Trophoblast cell (in vitro differentiated cells and primary cell): ENCODE data around the gene NTM.

ENCODE experiments used
- DNase-seq, 2 donors: peaks; one replicate each; pipeline ENCODE4 v3.0.0-alpha.2; 2016
- H2AFZ ChIP-seq: 2 replicates; pipeline ENCODE4 v1.6.1; 2013; ENCODE audit warnings: low read length, moderate library complexity, mild to moderate bottlenecking; ENCODE audit not compliant: insufficient read depth, poor library complexity
- H2AK5ac ChIP-seq: 2 replicates; pipeline ENCODE4 v1.6.1; 2013; ENCODE audit warnings: mild to moderate bottlenecking, low read length
- H2BK120ac ChIP-seq: 2 replicates; pipeline ENCODE4 v1.6.1; 2013; ENCODE audit warnings: low read length, mild to moderate bottlenecking, moderate library complexity; ENCODE audit not compliant: insufficient read depth, poor library complexity
- H2BK12ac ChIP-seq: 2 replicates; pipeline ENCODE4 v1.6.1; 2013; ENCODE audit warnings: mild to moderate bottlenecking, low read length, moderate library complexity
- H2BK5ac ChIP-seq: 2 replicates; pipeline ENCODE4 v1.6.1; 2013; ENCODE audit warnings: low read length, low read depth, moderate library complexity, mild to moderate bottlenecking; ENCODE audit not compliant: poor library complexity
- H3K14ac ChIP-seq: 2 replicates; pipeline ENCODE4 v1.6.1; 2013; ENCODE audit warnings: mild to moderate bottlenecking, low read length
- H3K18ac ChIP-seq: 2 replicates; pipeline ENCODE4 v1.6.1; 2013; ENCODE audit warnings: mild to moderate bottlenecking, low read length
- H3K23ac ChIP-seq: 2 replicates; pipeline ENCODE4 v1.6.1; 2013; ENCODE audit warnings: low read length
- H3K27ac ChIP-seq: 2 replicates; pipeline ENCODE4 v1.5.1; 2013; ENCODE audit warnings: low read depth, mild to moderate bottlenecking, inconsistent platforms, low read length, moderate library complexity
- H3K27me3 ChIP-seq: 2 replicates; pipeline ENCODE4 v1.6.1; 2013; ENCODE audit warnings: inconsistent platforms, mild to moderate bottlenecking, low read length, moderate library complexity; ENCODE audit not compliant: insufficient read depth
- H3K36me3 ChIP-seq, 2 experiments: 1 replicate in 1 of 2; 2 replicates in 1 of 2; pipeline ENCODE4 v1.6.1; 2013; ENCODE audit warnings: low read length in 2 of 2, mild to moderate bottlenecking in 2 of 2, moderate library complexity in 1 of 2; ENCODE audit not compliant: insufficient read depth in 2 of 2, control insufficient read depth in 1 of 2
- H3K4ac ChIP-seq: 2 replicates; pipeline ENCODE4 v1.6.1; 2013; ENCODE audit warnings: low read depth, mild to moderate bottlenecking, low read length, moderate library complexity
- H3K4me1 ChIP-seq, 2 experiments: 1 replicate in 1 of 2; 2 replicates in 1 of 2; pipeline ENCODE4 v1.6.1; 2013; ENCODE audit warnings: low read length in 2 of 2, mild to moderate bottlenecking in 2 of 2, moderate library complexity in 1 of 2; ENCODE audit not compliant: insufficient read depth in 2 of 2, control insufficient read depth in 1 of 2
- H3K4me2 ChIP-seq: 2 replicates; pipeline ENCODE4 v1.6.1; 2013; ENCODE audit warnings: inconsistent platforms, mild to moderate bottlenecking, low read length, moderate library complexity
- H3K4me3 ChIP-seq: 2 replicates; pipeline ENCODE4 v1.5.1; 2013; ENCODE audit warnings: mild to moderate bottlenecking, low read depth, low read length, inconsistent platforms
- H3K79me1 ChIP-seq: one replicate; pipeline ENCODE4 v1.6.1; 2013; ENCODE audit warnings: low read length
- H3K79me2 ChIP-seq: 2 replicates; pipeline ENCODE4 v1.6.1; 2013; ENCODE audit warnings: low read length, mild to moderate bottlenecking; ENCODE audit not compliant: control insufficient read depth, insufficient read depth, poor library complexity
- H3K9ac ChIP-seq: 2 replicates; pipeline ENCODE4 v1.6.1; 2013; ENCODE audit warnings: mild to moderate bottlenecking, low read length
- H3K9me3 ChIP-seq: 2 replicates; pipeline ENCODE4 v1.6.1; 2013; ENCODE audit warnings: low read depth, mild to moderate bottlenecking, control low read depth, inconsistent platforms, low read length; ENCODE audit not compliant: insufficient read depth
- H4K12ac ChIP-seq: 2 replicates; pipeline ENCODE4 v1.6.1; 2013; ENCODE audit warnings: low read depth, mild to moderate bottlenecking, low read length, moderate library complexity
- H4K8ac ChIP-seq: 2 replicates; pipeline ENCODE4 v1.6.1; 2013; ENCODE audit warnings: low read depth, mild to moderate bottlenecking, low read length, moderate library complexity
- H4K91ac ChIP-seq: one replicate; pipeline ENCODE4 v1.6.1; 2013; ENCODE audit warnings: low read depth, mild to moderate bottlenecking, low read length, moderate library complexity
- WGBS: extraction: QIAGEN DNeasy Blood & Tissue Kit; methylation state at CpG from one replicate; pipeline ENCODE4 v1.1.7; 2013; ENCODE audit warnings: missing lambda C conversion rate; ENCODE audit not compliant: insufficient read length, insufficient coverage; ENCODE audit errors: extremely low coverage; 5-methylcytosine and 5-hydroxymethylcytosine counted together

Gene NTM

GRCh38 chr11:131837562-131837961, 467.1 kb downstream of the NTM start:
- no peak overlapping the region for H2AK5ac ChIP-seq
- no peaks in the 10 kb centered on the region for H3K4me1 ChIP-seq
- no peak overlapping the region for H4K12ac ChIP-seq
- no peak overlapping the region for H2BK12ac ChIP-seq
- no peak overlapping the region for H3K4me2 ChIP-seq
- H3K4me3 ChIP-seq = no peak overlapping the region
- H3K9me3 ChIP-seq = no peaks in the 10 kb centered on the region
- H2BK5ac ChIP-seq = no peak overlapping the region
- no peaks in the 10 kb centered on the region for H3K36me3 ChIP-seq
- no peak overlapping the region for H3K9ac ChIP-seq
- no CpG with 5 or more reads among the region's 14 CpGs for WGBS
- no peak overlapping the region for H3K18ac ChIP-seq
- H3K79me1 ChIP-seq = no peaks in the 10 kb centered on the region
- H3K23ac ChIP-seq = no peak overlapping the region
- no peak overlapping the region for H4K8ac ChIP-seq
- H2AFZ ChIP-seq = no peak overlapping the region
- no peak overlapping the region for H3K14ac ChIP-seq
- no peak overlapping the region for H2BK120ac ChIP-seq
- H3K27ac ChIP-seq = no peak overlapping the region
- DNase-seq = no peak
- H3K4ac ChIP-seq = no peak overlapping the region
- no peaks in the 10 kb centered on the region for H3K27me3 ChIP-seq
- H4K91ac ChIP-seq = no peak overlapping the region
- no peaks in the 10 kb centered on the region for H3K79me2 ChIP-seq

GRCh38 chr11:131838016-131838415, 467.6 kb downstream of the NTM start:
- H2AK5ac ChIP-seq = no peak overlapping the region
- no peak overlapping the region for H3K4ac ChIP-seq
- H3K27me3 ChIP-seq = no peaks in the 10 kb centered on the region
- no peaks in the 10 kb centered on the region for H3K79me2 ChIP-seq
- no peaks in the 10 kb centered on the region for H3K36me3 ChIP-seq
- no peak overlapping the region for H3K18ac ChIP-seq
- no peak overlapping the region for H4K8ac ChIP-seq
- no peak overlapping the region for H2AFZ ChIP-seq
- no peak for DNase-seq
- no CpG with 5 or more reads among the region's 12 CpGs for WGBS
- H2BK12ac ChIP-seq = no peak overlapping the region
- no peaks in the 10 kb centered on the region for H3K79me1 ChIP-seq
- H3K4me3 ChIP-seq = no peak overlapping the region
- no peaks in the 10 kb centered on the region for H3K4me1 ChIP-seq
- H3K27ac ChIP-seq = no peak overlapping the region
- H3K14ac ChIP-seq = no peak overlapping the region
- H3K9ac ChIP-seq = no peak overlapping the region
- no peak overlapping the region for H3K4me2 ChIP-seq
- no peak overlapping the region for H2BK5ac ChIP-seq
- H3K23ac ChIP-seq = no peak overlapping the region
- H2BK120ac ChIP-seq = no peak overlapping the region
- H4K91ac ChIP-seq = no peak overlapping the region
- no peak overlapping the region for H4K12ac ChIP-seq
- H3K9me3 ChIP-seq = no peaks in the 10 kb centered on the region

GRCh38 chr11:131839326-131839725, 468.9 kb downstream of the NTM start:
- Histone ChIP-seq H2BK120ac (no peak overlapping the region), H2AK5ac (no peak overlapping the region), H3K14ac (no peak overlapping the region), H3K27me3 (no peaks in the 10 kb centered on the region), H3K36me3 (no peaks in the 10 kb centered on the region), H3K4ac (no peak overlapping the region), H2AFZ (no peak overlapping the region), H3K18ac (no peak overlapping the region), H3K27ac (no peak overlapping the region), H3K4me2 (no peak overlapping the region), H3K79me1 (no peaks in the 10 kb centered on the region), H3K9ac (no peak overlapping the region), H3K79me2 (no peaks in the 10 kb centered on the region), H4K12ac (no peak overlapping the region), H3K4me1 (no peaks in the 10 kb centered on the region), H3K4me3 (no peak overlapping the region), H3K9me3 (no peaks in the 10 kb centered on the region), H2BK12ac (no peak overlapping the region), H4K91ac (no peak overlapping the region), H2BK5ac (no peak overlapping the region), H4K8ac (no peak overlapping the region), H3K23ac (no peak overlapping the region)
- DNase-seq = no peak
- no CpG with 5 or more reads among the region's 2 CpGs for WGBS

- no peak overlapping the region for H3K9ac ChIP-seq
- H3K23ac ChIP-seq = no peak overlapping the region
- no peaks in the 10 kb centered on the region for H3K9me3 ChIP-seq
- H3K36me3 ChIP-seq = no peaks in the 10 kb centered on the region
- no peak overlapping the region for H4K8ac ChIP-seq
- H3K14ac ChIP-seq = no peak overlapping the region
- H3K27me3 ChIP-seq = no peaks in the 10 kb centered on the region
- H2AFZ ChIP-seq = no peak overlapping the region
- no peak overlapping the region for H2BK5ac ChIP-seq
- no peak overlapping the region for H2BK12ac ChIP-seq
- no peak for DNase-seq
- no peak overlapping the region for H3K4me2 ChIP-seq
- H3K4me3 ChIP-seq = no peak overlapping the region
- no peak overlapping the region for H2BK120ac ChIP-seq
- no peak overlapping the region for H3K18ac ChIP-seq
- H4K91ac ChIP-seq = no peak overlapping the region
- H3K4me1 ChIP-seq = no peaks in the 10 kb centered on the region
- no peak overlapping the region for H4K12ac ChIP-seq
- no peaks in the 10 kb centered on the region for H3K79me2 ChIP-seq
- no CpG with 5 or more reads among the region's 3 CpGs for WGBS
- no peak overlapping the region for H3K4ac ChIP-seq
- no peaks in the 10 kb centered on the region for H3K79me1 ChIP-seq
- H3K27ac ChIP-seq = no peak overlapping the region
- no peak overlapping the region for H2AK5ac ChIP-seq
Observed at GRCh38 chr11:131840545-131840944, 470.1 kb downstream of the NTM start.
